ENCODE measurements around the gene KDM1A. TPM values are rescaled to one million over a fixed set of nuclear protein-coding genes. Genes with fewer than 3 reads are reported as not detected.

The KDM1A gene
- polyA plus RNA-seq, 1 donor (not counting 4 experiments of a cell fraction or from before 2014, with no cell fraction given): 84.8 TPM

DNA sequence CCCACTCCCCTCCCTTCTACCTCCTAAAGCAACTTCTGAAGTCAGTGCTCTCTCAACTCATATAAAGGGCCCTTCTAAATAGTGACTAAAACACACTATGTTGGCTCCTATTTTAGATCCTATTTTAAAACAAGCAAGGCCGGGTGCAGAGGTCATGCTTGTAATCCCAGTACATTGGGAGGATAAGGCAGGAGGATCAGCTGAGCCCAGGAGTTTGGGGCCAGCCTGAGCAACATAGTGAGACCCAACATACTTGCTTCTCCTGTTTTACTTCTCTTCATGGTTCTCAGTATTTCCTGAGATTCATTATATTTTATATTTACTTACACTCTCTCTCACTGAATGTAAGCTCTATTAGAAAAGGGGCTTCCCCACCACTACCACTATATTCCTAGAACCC, 106.9 kb downstream of the KDM1A start:
- Histone ChIP-seq H3K27me3 (ENCODE audit: control insufficient read depth, extremely low read depth, insufficient read depth, low read length) (no peaks in the 10 kb centered on the region), H3K9ac (ENCODE audit: control insufficient read depth, extremely low read depth, insufficient read depth, low read length) (peak overlapping the region; percentile 41), H3K36me3 (ENCODE audit: control insufficient read depth in 2 of 2, extremely low read depth in 1 of 2, insufficient read depth in 2 of 2, low read length in 2 of 2) (peaks cover 0 to 2% of the 10 kb centered on the region in 2 experiments), H3K4me1 (ENCODE audit: control insufficient read depth, extremely low read depth, insufficient read depth, low read length) (peaks cover 83% of the 10 kb centered on the region), H2AFZ (ENCODE audit: control insufficient read depth, low read length) (no peak overlapping the region), H4K20me1 (ENCODE audit: control insufficient read depth, extremely low read depth, insufficient read depth, low read length) (no peaks in the 10 kb centered on the region), H3K27ac (ENCODE audit: control insufficient read depth, insufficient read depth, low read length) (peak overlapping the region; percentile 82), H3K79me2 (ENCODE audit: control insufficient read depth, insufficient read depth, low read length) (peaks cover 73% of the 10 kb centered on the region), H3K4me3 (ENCODE audit: control insufficient read depth in 2 of 3, extremely low read depth in 1 of 3, insufficient read depth in 2 of 3, low read depth in 1 of 3, low read length in 3 of 3) (peak overlapping the region; percentile 12 to 58 (median 34)), H3K4me2 (ENCODE audit: control insufficient read depth, extremely low read depth, insufficient read depth, low read depth, low read length) (peak overlapping the region; percentile 87), H3K9me1 (ENCODE audit: control insufficient read depth, extremely low read depth, insufficient read depth, low read length) (no peaks in the 10 kb centered on the region), H3K9me3 (ENCODE audit: control insufficient read depth, low read depth, low read length) (no peaks in the 10 kb centered on the region)
- no peak for TF ChIP-seq EZH2 (IDR thresholded peaks at IDR 0.05; ENCODE audit: low read length)
- TF ChIP-seq, protein P1, sequence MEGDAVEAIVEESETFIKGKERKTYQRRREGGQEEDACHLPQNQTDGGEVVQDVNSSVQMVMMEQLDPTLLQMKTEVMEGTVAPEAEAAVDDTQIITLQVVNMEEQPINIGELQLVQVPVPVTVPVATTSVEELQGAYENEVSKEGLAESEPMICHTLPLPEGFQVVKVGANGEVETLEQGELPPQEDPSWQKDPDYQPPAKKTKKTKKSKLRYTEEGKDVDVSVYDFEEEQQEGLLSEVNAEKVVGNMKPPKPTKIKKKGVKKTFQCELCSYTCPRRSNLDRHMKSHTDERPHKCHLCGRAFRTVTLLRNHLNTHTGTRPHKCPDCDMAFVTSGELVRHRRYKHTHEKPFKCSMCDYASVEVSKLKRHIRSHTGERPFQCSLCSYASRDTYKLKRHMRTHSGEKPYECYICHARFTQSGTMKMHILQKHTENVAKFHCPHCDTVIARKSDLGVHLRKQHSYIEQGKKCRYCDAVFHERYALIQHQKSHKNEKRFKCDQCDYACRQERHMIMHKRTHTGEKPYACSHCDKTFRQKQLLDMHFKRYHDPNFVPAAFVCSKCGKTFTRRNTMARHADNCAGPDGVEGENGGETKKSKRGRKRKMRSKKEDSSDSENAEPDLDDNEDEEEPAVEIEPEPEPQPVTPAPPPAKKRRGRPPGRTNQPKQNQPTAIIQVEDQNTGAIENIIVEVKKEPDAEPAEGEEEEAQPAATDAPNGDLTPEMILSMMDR (optimal IDR thresholded peaks at IDR 0.05 in 1 of 3, IDR thresholded peaks at IDR 0.05 in 1 of 3, conservative IDR thresholded peaks at IDR 0.05 in 1 of 3; ENCODE audit: extremely low read depth in 1 of 3, insufficient read depth in 2 of 3, low read length in 3 of 3): no peak
- FAIRE-seq: no peak
- dilution Hi-C loops (cut with MboI; ENCODE audit: extremely low pct_ligation_motif_present, low sequenced_read_pairs): no loop called here
- DNase-seq (ENCODE audit: low read depth, low spot score): no peak

- no peak overlapping the region for H2AFZ ChIP-seq (ENCODE audit: control insufficient read depth, low read length)
- no peaks in the 10 kb centered on the region for H3K9me1 ChIP-seq (ENCODE audit: control insufficient read depth, extremely low read depth, insufficient read depth, low read length)
- DNase-seq (ENCODE audit: low read depth, low spot score) (no peak), FAIRE-seq (peak; percentile 88)
- H3K4me1 ChIP-seq (ENCODE audit: control insufficient read depth, extremely low read depth, insufficient read depth, low read length): peaks cover 86% of the 10 kb centered on the region
- TF ChIP-seq, protein P1 (optimal IDR thresholded peaks at IDR 0.05 in 1 of 3, IDR thresholded peaks at IDR 0.05 in 1 of 3, conservative IDR thresholded peaks at IDR 0.05 in 1 of 3; ENCODE audit: extremely low read depth in 1 of 3, insufficient read depth in 2 of 3, low read length in 3 of 3): no peak
- no peaks in the 10 kb centered on the region for H3K27me3 ChIP-seq (ENCODE audit: control insufficient read depth, extremely low read depth, insufficient read depth, low read length)
- H4K20me1 ChIP-seq (ENCODE audit: control insufficient read depth, extremely low read depth, insufficient read depth, low read length): no peaks in the 10 kb centered on the region
- peak overlapping the region; percentile 41 for H3K9ac ChIP-seq (ENCODE audit: control insufficient read depth, extremely low read depth, insufficient read depth, low read length)
- dilution Hi-C loops (cut with MboI; ENCODE audit: extremely low pct_ligation_motif_present, low sequenced_read_pairs): no loop called here
- H3K36me3 ChIP-seq (ENCODE audit: control insufficient read depth in 2 of 2, extremely low read depth in 1 of 2, insufficient read depth in 2 of 2, low read length in 2 of 2): peaks cover 0 to 2% of the 10 kb centered on the region in 2 experiments
- H3K9me3 ChIP-seq (ENCODE audit: control insufficient read depth, low read depth, low read length): no peaks in the 10 kb centered on the region
- H3K79me2 ChIP-seq (ENCODE audit: control insufficient read depth, insufficient read depth, low read length): peaks cover 72% of the 10 kb centered on the region
- peak overlapping the region; percentile 12 to 58 (median 34) for H3K4me3 ChIP-seq (ENCODE audit: control insufficient read depth in 2 of 3, extremely low read depth in 1 of 3, insufficient read depth in 2 of 3, low read depth in 1 of 3, low read length in 3 of 3)
- peak overlapping the region; percentile 82 for H3K27ac ChIP-seq (ENCODE audit: control insufficient read depth, insufficient read depth, low read length)
- H3K4me2 ChIP-seq (ENCODE audit: control insufficient read depth, extremely low read depth, insufficient read depth, low read depth, low read length): peak overlapping the region; percentile 87
These were observed 107.5 kb downstream of the KDM1A start for GRCh38 chr1:23126801-23127200.
